ENCODE measurements around the gene PHF21B.
"Not testable (repeated sequence)": the region's sequence is repeated elsewhere in the genome, so short reads cannot be mapped to it uniquely, and the experiment has no call there.

The PHF21B gene

GRCh38 chr22:44917372-44918165, 92.2 kb downstream of the PHF21B start:
- no peak for DNase-seq (ENCODE audit: low spot score)

GRCh38 chr22:44916281-44917231, 93.2 kb downstream of the PHF21B start:
- no peak for DNase-seq (ENCODE audit: low spot score)

- DNase-seq (ENCODE audit: low spot score), result no peak
Observed at GRCh38 chr22:44915441-44915840, 94.4 kb downstream of the PHF21B start.

GRCh38 chr22:44914026-44914721, 95.6 kb downstream of the PHF21B start:
- no peak for DNase-seq (ENCODE audit: low spot score)

GRCh38 chr22:44913198-44913983, 96.4 kb downstream of the PHF21B start:
- DNase-seq (ENCODE audit: low spot score), result no peak

GRCh38 chr22:44909241-44909640, 100.6 kb downstream of the PHF21B start:
- no peak for DNase-seq (ENCODE audit: low spot score)

GRCh38 chr22:44907765-44908737, 101.8 kb downstream of the PHF21B start:
- no peak for DNase-seq (ENCODE audit: low spot score)

- DNase-seq (ENCODE audit: low spot score), result no peak
Observed at GRCh38 chr22:44906999-44907644, 102.7 kb downstream of the PHF21B start.

GRCh38 chr22:44906248-44906936, 103.4 kb downstream of the PHF21B start:
- DNase-seq (ENCODE audit: low spot score), result no peak

- not testable (repeated sequence) for DNase-seq (ENCODE audit: low spot score)
Observed at GRCh38 chr22:44904492-44905152, 105.2 kb downstream of the PHF21B start.

- DNase-seq (ENCODE audit: low spot score), result not testable (repeated sequence)
Observed at GRCh38 chr22:44903164-44903563, 106.6 kb downstream of the PHF21B start.

GRCh38 chr22:44901301-44901700, 108.5 kb downstream of the PHF21B start:
- no peak for DNase-seq (ENCODE audit: low spot score)

- DNase-seq (ENCODE audit: low spot score), result no peak
Observed at GRCh38 chr22:44898236-44898635, 111.6 kb downstream of the PHF21B start.

- DNase-seq (ENCODE audit: low spot score), result no peak
Observed at GRCh38 chr22:44895296-44896055, 114.3 kb downstream of the PHF21B start.

- no peak for DNase-seq (ENCODE audit: low spot score)
Observed at GRCh38 chr22:44894782-44895181, 115.0 kb downstream of the PHF21B start.

GRCh38 chr22:44894321-44894720, 115.5 kb downstream of the PHF21B start:
- DNase-seq (ENCODE audit: low spot score), result no peak

- DNase-seq (ENCODE audit: low spot score), result no peak
Observed at GRCh38 chr22:44893731-44894080, 116.1 kb downstream of the PHF21B start.
